Myocyte (in vitro differentiated cells): ENCODE data around the gene ENKD1. TPM values are rescaled to one million over a fixed set of nuclear protein-coding genes. Genes with fewer than 3 reads are reported as not detected.

Experiments
- DNase-seq: peaks from one replicate; pipeline ENCODE4 v3.0.0-alpha.2; 2012; ENCODE audit warnings: low read depth
- total RNA-seq: library from RNA; depleted of rRNA; stranded (reverse); fragments of >200 nt; gene quantifications from 2 replicates; pipeline ENCODE4 v1.2.3, GENCODE V29; 2014

The ENKD1 gene
- total RNA-seq, 1 donor from 2014 or later = 12.7 TPM

DNA sequence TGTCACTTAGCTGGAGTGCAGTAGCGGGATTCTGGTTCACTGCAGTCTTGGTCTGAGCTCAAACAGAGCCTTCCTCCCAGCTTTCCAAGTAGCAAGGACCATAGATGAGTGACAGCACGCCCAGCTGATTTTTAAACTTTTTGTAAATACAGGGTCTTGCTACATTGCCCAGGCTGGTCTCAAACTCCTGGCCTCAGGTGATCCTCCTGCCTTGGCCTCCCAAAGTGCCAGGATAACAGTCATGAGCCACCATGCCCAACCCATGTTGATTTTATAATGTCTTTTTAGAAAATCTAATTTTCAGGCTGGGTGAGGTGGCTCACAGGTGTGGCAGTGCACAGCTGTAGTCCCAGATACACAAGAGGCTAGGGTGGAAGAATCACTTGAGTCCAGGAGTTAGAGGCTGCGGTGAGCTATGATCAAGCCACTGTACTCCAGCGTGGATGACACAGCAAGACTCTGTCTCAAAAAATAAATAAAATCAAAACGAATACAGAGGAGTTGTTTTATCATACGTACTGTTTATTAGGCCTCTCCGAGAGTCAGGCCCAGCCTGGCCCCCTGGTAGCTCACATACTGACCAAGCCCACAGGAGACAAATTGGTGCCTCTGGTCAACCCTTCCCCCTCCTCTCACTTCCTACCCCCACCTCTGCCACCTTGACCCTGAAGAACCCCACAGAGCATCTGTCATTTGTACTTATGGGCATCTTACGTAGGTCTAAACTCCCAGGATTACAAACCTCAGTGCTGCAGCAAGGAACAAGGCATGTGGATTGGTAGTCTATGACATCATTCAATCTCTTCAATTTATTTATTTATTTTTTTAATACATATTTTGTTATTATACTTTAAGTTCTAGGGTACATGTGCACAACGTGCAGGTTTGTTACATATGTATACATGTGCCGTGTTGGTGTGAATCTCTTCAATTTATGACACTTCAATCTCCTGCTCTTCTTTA lies 13.7 kb upstream of the ENKD1 start:
- no peak for DNase-seq

DNA sequence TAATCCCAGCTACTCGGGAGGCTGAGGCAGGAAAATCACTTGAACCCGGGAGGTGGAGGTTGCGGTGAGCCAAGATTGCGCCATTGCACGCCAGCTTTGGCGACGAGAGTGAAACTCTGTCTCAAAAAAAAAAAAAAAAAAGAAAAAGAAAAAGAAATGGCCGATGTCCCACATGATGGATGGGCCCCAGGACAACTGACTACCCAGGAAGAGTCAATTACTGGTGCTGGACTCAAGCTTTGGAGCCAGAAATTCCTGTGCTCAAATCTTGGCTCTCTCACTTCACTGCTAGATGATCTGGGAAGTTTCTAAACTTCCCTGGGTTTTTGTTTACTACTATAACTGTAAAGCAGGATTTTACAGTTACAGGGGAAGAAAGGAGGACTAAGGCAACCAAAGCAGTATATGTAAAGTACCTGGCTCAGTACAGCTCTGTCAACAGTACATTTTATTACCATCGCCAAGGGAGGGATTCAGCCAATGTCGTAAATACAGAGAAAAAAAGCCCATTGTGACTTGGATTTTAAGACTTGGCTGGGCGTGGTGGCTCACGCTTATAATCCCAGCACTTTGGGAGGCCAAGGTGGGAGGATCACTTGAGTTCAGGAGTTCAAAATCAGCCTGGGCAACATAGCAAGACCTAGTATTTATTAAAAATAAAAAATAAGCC lies 11.9 kb upstream of the ENKD1 start:
- no peak for DNase-seq

DNA sequence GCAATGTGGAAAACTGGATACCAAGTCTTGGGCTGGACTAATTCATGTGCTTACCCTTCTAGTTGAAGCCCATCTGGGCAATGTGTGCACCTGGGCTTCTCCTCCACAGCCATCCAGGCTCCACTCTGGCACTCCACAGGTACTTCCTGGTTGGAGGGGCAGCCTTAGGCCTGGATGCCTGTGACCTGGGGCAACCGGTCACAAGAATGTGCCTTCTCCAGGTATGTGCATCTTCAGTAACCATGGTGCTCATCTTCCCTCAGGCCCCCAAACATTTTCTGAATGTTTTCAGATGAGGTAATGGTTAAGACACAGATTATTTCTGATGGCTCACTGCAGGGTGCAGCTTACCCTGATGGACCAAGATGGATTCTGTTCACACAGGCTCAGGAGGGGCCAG lies 11.2 kb upstream of the ENKD1 start:
- DNase-seq = no peak

- no peak for DNase-seq
Measured at GRCh38 chr16:67676939-67677338, 10.4 kb upstream of the ENKD1 start.

DNA sequence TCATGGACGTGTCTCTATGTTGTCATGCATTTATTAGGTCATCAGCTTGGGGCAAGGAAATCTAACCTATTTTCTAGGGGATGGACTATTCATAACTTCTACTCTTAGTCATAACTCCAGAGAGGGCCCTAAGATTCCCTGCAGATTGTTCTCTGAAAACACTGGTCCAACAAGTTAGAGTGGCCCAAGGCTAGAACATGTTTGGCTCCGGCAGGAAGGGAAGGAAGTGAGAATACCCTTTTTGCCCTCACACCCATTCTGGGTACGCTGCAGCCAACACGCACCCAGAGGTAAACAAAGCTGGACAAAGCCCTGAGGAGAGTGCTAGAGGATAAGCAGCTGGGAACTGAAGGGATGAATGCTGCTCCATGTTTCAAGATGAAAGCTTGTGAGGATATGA lies 10.0 kb upstream of the ENKD1 start:
- no peak for DNase-seq

DNA sequence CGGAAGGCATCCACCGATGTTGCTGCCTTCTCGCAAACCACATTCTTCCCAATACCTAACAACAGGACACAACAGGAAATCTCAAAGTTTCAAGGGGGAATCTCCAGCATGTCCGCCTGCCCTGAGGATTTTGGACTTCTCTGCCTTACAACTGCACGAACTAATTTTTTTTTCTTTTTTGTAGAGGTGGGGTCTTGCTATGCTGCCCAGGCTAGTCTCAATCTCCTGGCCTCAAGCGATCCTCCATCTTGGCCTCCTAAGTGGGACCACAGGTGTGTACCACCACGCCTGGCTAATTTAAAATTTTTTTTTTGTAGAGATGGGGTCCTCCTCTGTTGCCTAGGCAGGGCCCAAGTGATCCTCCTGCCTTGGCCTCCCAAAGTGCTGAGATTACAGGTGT lies 9.4 kb upstream of the ENKD1 start:
- DNase-seq = no peak

DNA sequence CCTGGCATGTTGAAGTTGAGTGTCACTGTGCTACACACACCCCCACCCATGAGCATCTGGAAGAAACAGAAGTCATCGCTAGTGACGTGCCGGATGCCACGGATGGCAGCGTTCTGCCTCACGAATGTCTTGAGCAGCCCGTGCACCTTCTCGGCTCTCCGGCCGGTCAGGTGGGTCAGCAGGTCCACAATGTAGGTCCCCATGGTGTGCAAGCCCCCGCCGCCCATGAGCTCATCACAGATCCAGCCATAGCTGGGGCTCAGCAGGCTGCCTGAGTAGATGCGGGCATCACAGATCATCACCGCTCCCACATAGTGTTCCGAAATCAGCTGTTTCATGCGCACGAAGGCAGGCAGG lies 9.0 kb upstream of the ENKD1 start:
- DNase-seq = no peak

DNA sequence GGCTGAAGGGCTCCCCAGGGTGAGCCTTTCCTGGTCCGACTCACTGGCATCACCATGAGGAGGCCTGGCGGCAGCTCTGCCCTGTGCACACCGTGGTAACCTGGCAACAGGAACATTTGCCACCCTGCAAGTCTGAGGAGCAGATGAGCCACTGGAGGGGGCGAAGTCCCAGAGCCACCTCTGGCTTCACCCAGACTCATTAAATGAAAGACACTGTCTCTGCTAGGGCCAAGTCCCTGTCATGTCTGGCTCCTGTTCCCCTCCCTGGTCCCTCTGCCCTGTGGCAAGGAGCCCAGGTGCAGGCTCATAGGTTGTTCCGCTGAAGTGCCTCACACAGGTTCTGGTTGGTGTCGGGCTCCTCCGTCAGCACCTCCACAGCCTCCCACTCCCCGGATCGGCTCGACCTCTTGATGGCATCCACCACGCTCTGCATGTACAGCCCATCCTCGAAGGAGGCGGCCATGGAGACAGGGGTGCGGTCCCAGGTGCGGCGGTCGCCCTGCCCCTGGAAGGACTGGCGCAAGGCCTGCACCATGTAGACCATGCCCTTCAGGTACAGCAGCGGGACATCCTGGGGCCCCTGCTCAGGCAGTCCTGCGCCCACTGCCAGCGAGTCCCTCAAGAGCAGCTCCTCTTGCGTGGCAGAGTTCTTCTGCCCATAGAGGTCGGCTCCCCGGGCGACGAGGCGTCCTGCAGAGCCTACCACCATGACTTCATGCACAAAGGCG lies 8.5 kb upstream of the ENKD1 start:
- no peak for DNase-seq

- DNase-seq = no peak
Measured at GRCh38 chr16:67673712-67674580, 7.4 kb upstream of the ENKD1 start.

DNA sequence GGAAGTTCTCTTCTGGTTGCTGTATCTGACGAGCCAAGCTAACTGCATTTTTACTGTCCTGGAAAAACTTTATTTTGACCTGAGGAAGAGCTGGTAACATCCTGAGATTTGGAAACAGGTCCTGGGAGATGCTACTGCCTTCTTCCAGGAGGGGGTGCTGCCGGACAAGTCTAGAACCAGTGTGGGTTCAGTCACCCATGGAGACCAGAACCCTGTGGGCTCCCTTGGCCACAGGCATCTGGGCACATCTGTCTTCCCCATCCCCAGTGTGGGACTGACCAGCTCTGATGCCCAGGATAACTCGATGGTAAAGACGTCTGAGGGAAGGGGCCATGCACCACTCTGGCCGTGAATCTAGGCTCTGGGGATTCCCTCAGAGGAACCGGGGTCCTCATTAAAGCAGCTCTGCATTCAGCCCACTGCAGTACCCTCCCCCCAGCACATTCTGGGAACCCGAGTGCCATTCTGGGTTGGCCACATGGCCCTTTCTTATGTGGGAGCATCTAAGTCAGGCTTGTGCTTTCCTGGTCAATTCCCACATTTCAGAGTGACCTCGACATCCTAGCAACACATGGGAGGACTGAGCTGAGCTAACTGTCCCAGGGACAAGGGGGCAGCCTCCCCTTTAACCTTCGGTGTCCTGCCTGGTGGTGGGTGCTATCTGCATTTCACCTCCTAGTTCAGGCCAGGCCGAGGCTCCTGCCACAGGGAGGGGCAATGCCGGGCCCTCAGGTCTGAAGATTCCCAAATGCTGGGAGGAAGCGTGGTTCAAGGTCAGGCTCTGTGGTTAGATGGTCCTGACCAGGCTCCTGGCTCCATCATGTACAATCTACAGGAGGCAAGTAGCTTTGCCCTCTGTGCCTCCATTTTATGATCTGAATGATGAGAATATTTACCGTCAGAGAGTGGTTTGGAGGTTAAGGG lies 6.5 kb upstream of the ENKD1 start:
- peak; percentile 92 for DNase-seq

DNA sequence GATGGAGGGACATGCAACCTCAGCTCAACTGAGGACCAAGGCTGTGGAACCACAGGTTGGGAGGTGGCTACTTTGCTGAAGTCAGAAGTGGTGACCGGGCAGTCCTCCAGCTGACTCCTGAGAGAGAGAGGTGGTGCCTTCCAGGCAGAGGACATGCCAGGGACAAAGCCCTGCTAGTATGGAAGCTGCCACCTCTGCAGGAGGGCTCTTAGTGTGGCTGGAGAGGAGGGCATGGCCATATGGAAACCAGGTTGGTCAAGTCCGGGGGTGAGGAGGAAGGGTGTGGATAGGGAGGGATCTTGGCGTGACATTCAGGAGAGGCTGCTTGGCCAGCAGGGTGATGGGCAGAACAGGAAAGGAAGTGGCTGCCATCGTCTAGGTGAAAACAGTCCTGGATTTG lies 5.8 kb upstream of the ENKD1 start:
- DNase-seq = no peak

- DNase-seq = no peak
Measured at GRCh38 chr16:67669499-67670101, 3.0 kb upstream of the ENKD1 start.

DNA sequence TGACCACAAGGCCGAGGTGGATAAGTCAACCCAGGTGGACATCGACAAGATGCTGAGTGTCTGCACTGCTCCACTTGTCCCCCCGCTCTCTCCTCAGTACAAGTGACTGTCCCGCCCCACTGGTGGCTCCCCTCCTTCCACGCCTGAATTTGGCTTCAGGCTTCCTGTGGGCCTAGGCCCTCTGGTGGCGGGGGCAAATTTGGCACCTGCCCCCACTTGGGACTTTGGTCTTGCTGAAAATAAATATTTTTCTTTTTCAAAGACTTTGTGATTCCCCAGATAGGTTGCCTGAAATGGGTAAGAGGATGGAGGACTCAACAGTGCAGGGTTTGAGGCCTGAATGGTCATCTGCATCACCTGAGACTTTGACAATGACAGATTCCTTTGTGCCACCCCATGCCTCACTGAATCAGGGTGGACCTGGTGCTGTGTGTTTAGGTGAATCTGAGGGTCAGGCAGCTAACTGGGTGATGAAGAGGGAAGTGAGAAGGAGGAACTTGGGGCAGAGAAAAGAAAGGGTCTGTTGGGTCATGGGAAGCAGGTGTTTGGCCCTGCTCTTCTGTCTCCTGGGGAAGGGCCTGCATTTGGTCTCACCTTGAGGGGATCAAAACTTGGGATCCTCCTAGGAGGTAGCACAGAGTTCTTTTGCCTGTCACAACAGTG lies 2.1 kb upstream of the ENKD1 start:
- DNase-seq = no peak

GRCh38 chr16:67667817-67668494 lies 1.4 kb upstream of the ENKD1 start:
- peak; percentile 95 for DNase-seq

DNA sequence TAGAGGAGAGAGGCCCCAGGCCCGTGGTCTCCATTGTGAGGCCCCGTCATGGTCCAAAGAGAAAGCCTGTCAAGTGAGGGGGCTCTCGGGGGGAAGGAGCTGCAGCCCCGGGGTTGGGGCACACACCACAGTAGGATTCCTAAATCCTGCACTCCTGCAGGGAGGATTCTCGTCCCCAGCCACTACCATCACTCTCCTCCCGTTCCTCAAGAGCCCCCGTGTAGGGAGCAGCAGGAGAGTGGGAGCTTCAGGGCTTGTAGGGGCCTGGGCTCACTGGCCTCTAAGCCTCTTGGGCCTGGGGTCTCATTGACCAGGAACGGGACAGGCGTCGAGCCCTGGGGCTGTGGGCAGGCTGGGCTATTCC lies 885 bp upstream of the ENKD1 start:
- DNase-seq = no peak

DNA sequence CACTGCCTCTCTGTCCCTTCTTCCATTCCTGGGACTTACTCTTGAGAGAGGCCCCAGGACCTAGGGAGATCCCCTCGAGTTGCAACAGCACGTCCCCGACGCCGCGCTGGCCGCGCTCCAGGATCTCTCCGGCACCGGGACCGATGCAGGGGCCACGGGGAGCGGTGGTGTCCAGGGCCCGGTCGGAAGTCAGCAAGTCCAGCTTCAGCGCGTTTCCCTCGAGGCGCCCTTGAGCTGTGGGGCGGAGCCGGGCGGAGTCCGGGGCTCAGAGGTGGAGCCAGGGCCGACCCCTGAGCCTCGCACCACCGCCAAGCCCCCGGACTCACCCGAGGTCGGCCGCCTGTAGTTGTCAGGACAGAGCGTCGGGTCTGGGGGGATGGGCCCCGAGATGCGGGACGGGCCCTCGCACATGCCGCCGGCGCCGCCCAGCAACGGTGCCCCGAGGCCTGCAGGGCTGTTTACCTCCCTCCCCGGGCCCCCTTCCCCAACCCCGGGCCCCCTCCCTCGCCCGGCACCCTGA lies 458 bp downstream of the ENKD1 start:
- DNase-seq = peak; percentile 24

DNA sequence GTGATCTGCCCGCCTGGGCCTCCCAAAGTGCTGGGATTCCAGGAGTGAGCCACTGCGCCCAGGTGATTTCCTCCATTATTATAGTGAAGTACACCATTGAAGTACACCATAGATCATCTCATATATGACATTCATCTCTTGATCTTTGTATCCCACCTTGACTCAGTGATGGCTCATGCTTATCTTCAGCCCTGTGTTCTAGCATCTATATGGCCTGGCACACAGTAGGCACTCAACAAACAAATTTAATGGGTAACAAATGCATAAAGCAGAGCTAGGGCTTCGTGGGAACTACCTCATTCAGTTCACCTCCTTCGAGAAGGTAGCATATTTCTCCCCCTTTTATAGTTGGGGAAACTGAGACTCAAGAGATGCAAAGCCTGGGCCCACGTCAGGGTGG lies 952 bp downstream of the ENKD1 start:
- DNase-seq = no peak

DNA sequence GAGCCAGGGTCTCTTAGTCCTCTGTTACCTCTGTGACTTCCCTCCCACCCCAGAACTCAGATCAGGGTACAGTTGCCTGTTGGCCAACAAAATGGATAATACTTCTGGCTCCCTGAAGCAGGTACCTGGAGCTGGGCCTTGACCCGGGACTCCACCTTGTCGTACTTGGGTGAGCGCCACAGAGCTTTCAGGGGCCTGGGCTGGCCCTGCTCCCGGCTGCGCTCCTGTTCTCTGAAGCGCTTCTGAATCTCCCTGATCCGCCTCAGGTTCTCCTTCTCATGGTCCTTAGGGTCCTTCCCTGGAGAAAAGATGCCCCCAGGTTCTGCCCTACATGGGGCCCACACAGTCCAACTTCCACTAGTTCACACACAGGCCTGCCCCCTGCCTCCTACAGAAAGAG lies 1.7 kb downstream of the ENKD1 start:
- DNase-seq = no peak
